GM12878 (cell line): ENCODE measurements around the gene DTL. TPM values are rescaled to one million over a fixed set of nuclear protein-coding genes. Genes with fewer than 3 reads are reported as not detected.

ENCODE experiments used
- ATAC-seq: fragments of 200-7000 bp; cut with Tn5 transposase; 3 replicates; pipeline ENCODE4 v1.9.1; 2020; ENCODE audit warnings: mild to moderate bottlenecking, moderate library complexity
- BruUV-seq: library from RNA; stranded (reverse); fragments of 400-500 nt; replicated peaks from 2 replicates; lab custom pipeline; 2021; lab: Mats Ljungman, UMichigan
- CTCF ChIA-PET: fragments of 300-600 bp; sonication (Branson Sonifier 250); formaldehyde crosslinking; extraction: SDS; loops from one replicate; lab custom pipeline; 2021; ENCODE audit warnings: inconsistent platforms; lab: Yijun Ruan, JAX
- POLR2A ChIA-PET: fragments of 350-600 bp; formaldehyde crosslinking; extraction: SDS; loops from one replicate; lab custom pipeline; 2021; ENCODE audit warnings: inconsistent platforms; lab: Charles Lee
- RAD21 ChIA-PET: fragments of 300-600 bp; sonication (Branson Sonifier 250); formaldehyde crosslinking; loops from one replicate; lab custom pipeline; 2023; ENCODE audit warnings: antibody characterized with exemption; ENCODE audit not compliant: unreplicated experiment; lab: Charles Lee
- SMC1A ChIA-PET: fragments of 300-600 bp; sonication (Branson Sonifier 250); formaldehyde crosslinking; loops from one replicate; lab custom pipeline; 2023; ENCODE audit not compliant: unreplicated experiment, uncharacterized antibody; lab: Charles Lee
- DNase-seq: peaks from one replicate; pipeline ENCODE4 v3.0.0-alpha.2; 2011; ENCODE audit warnings: low read depth, low spot score
- FAIRE-seq: peaks from 3 replicates; lab custom pipeline; 2011; peaks lifted over from hg19 to GRCh38; lab: Jason Lieb, UNC
- H2AFZ ChIP-seq: 2 replicates; pipeline ENCODE4 v1.6.0; 2011; ENCODE audit warnings: low read depth, low read length, control low read depth; ENCODE audit not compliant: control insufficient read depth
- H3K27ac ChIP-seq: 2 replicates; pipeline ENCODE4 v1.5.1; 2011; ENCODE audit warnings: control low read depth; ENCODE audit not compliant: control insufficient read depth, insufficient read depth
- H3K27me3 ChIP-seq, 2 experiments: replicated peaks in 1 of 2; 2 replicates each; pipeline versions ENCODE4 v1.6.0 to v1.6.1; 2011; ENCODE audit warnings: low read length in 1 of 2; ENCODE audit not compliant: control insufficient read depth in 2 of 2, insufficient read depth in 2 of 2
- H3K36me3 ChIP-seq, 2 experiments: 2 replicates each; pipeline ENCODE4 v1.5.1; 2011; ENCODE audit warnings: low read length in 1 of 2; ENCODE audit not compliant: control insufficient read depth in 2 of 2, insufficient read depth in 2 of 2
- H3K4me1 ChIP-seq: 2 replicates; pipeline ENCODE4 v1.6.1; 2011; ENCODE audit warnings: mild to moderate bottlenecking, low read length, moderate library complexity, mixed read lengths; ENCODE audit not compliant: control insufficient read depth, insufficient read depth
- H3K4me2 ChIP-seq: 2 replicates; pipeline ENCODE4 v1.6.0; 2011; ENCODE audit warnings: control low read depth; ENCODE audit not compliant: control insufficient read depth, insufficient read depth
- H3K4me3 ChIP-seq: fragments of 200-600 bp; sonication (generic); 2 replicates; pipeline ENCODE4 v1.5.1; 2016
- H3K79me2 ChIP-seq: 2 replicates; pipeline ENCODE4 v1.6.0; 2011; ENCODE audit warnings: low read length; ENCODE audit not compliant: control insufficient read depth, insufficient read depth
- H3K9ac ChIP-seq: 2 replicates; pipeline ENCODE4 v1.8.0; 2011; ENCODE audit warnings: low read length, control low read depth, mixed read lengths; ENCODE audit not compliant: control insufficient read depth, insufficient read depth
- H3K9me3 ChIP-seq: replicated peaks from 3 replicates; pipeline ENCODE4 v1.5.1; 2011; ENCODE audit warnings: mild to moderate bottlenecking, low read length; ENCODE audit not compliant: control insufficient read depth, insufficient read depth
- H4K20me1 ChIP-seq: 2 replicates; pipeline ENCODE4 v1.6.0; 2011; ENCODE audit not compliant: control insufficient read depth, insufficient read depth
- ASH2L ChIP-seq: fragments of 300-600, 200-600 bp; sonication (generic); IDR thresholded peaks from 2 replicates; pipeline ENCODE4 v1.6.1; 2017; ENCODE audit warnings: low read depth, mild to moderate bottlenecking, borderline replicate concordance
- GABPA ChIP-seq: IDR thresholded peaks from 2 replicates; pipeline ENCODE4 v1.6.1; 2014; ENCODE audit warnings: antibody characterized with exemption, low read depth, mild to moderate bottlenecking, inconsistent platforms
- IKZF1 ChIP-seq: fragments of 450-650 bp; conservative IDR thresholded peaks from 2 replicates; pipeline ENCODE4 v1.6.1; 2017; ENCODE audit warnings: antibody characterized with exemption, mild to moderate bottlenecking
- LARP7 ChIP-seq: fragments of 450-650 bp; IDR thresholded peaks from 2 replicates; pipeline ENCODE4 v1.6.1; 2017; ENCODE audit warnings: mild to moderate bottlenecking
- MAX ChIP-seq: IDR thresholded peaks from 2 replicates; pipeline ENCODE4 v1.6.1; 2012; ENCODE audit warnings: low read depth, low read length, improper control_type of control experiment
- NFXL1 ChIP-seq: fragments of 450-650 bp; IDR thresholded peaks from 2 replicates; pipeline ENCODE4 v1.6.1; 2017; ENCODE audit warnings: antibody characterized with exemption, mild to moderate bottlenecking, borderline replicate concordance
- RAD51 ChIP-seq: fragments of 450-650 bp; IDR thresholded peaks from 2 replicates; pipeline ENCODE4 v1.6.1; 2016; ENCODE audit warnings: moderate library complexity, mild to moderate bottlenecking, inconsistent platforms
- SMAD5 ChIP-seq: IDR thresholded peaks from 2 replicates; pipeline ENCODE4 v1.6.1; 2016; ENCODE audit warnings: antibody characterized with exemption, low read depth
- SMC3 ChIP-seq: IDR thresholded peaks from 2 replicates; pipeline ENCODE4 v1.6.1; 2011; ENCODE audit warnings: low read length, improper control_type of control experiment, borderline replicate concordance
- YBX1 ChIP-seq: fragments of 450-650 bp; IDR thresholded peaks from 2 replicates; pipeline ENCODE4 v1.6.1; 2016; ENCODE audit warnings: antibody characterized with exemption
- WGBS: methylation state at CpG from one replicate; pipeline ENCODE4 v1.1.6; 2016; ENCODE audit warnings: low lambda C conversion rate; ENCODE audit not compliant: insufficient replicate concordance, insufficient coverage; ENCODE audit errors: missing lambda C conversion rate; 5-methylcytosine and 5-hydroxymethylcytosine counted together
- in situ Hi-C: fragments of 300-500 bp; cut with MboI; formaldehyde crosslinking; loops from 9 replicates; pipeline ENCODE4 v1.14.3; 2018; ENCODE audit warnings: mixed read lengths
- intact Hi-C: fragments of 100-400 bp; cut with micrococcal nuclease; formaldehyde crosslinking; loops from one replicate; pipeline ENCODE4 v1.14.2; 2022; ENCODE audit not compliant: unreplicated experiment
- polyA plus RNA-seq, 11 experiments: library from polyadenylated mRNA; depleted of rRNA in 4 of 11; unstranded in 6 of 11; stranded (reverse) in 5 of 11; fragments of >200 nt; fragmentation: Nextera tagmentation in 4 of 11; fragmentation: Illumina TruSeq in 1 of 11; extraction: Ambion mirVana in 4 of 11; extraction: Trizol in 1 of 11; gene quantifications; 1 replicate in 1 of 11; 2 replicates in 10 of 11; pipeline versions ENCODE4 v1.2.1 to v1.2.3, GENCODE V29; 2011 to 2016; ENCODE audit warnings: inconsistent platforms in 2 of 11, missing spikeins in 2 of 11, low read depth in 1 of 11
- total RNA-seq, 4 experiments: library from RNA; depleted of rRNA in 3 of 4; stranded (reverse); fragments of >200 nt in 3 of 4; fragmentation: Illumina TruSeq in 1 of 4; extraction: Trizol in 1 of 4; gene quantifications; 2 replicates each; pipeline versions ENCODE4 v1.2.1 to v1.2.3, GENCODE V29; 2013 to 2021

DTL gene
- total and polyA plus RNA-seq, 10 of the 15 experiments (the other 5 are each of a cell fraction or from before 2014, with no cell fraction given) = 24.1 to 73.4 (median 52.2) TPM

- CTCF ChIA-PET = no interaction called here
- H3K4me1 ChIP-seq = no peaks in the 10 kb centered on the region
- no peak overlapping the region for H3K9ac ChIP-seq
- FAIRE-seq = no peak
- TF ChIP-seq RAD51 = no peak
- TF ChIP-seq MAX = no peak
- 89% methylated on average over 6 of the region's 6 CpGs for WGBS
- H3K27me3 ChIP-seq = no peaks in the 10 kb centered on the region
- H3K9me3 ChIP-seq = no peaks in the 10 kb centered on the region
- H3K27ac ChIP-seq = no peak overlapping the region
- no peaks in the 10 kb centered on the region for H3K79me2 ChIP-seq
- H3K4me2 ChIP-seq = no peak overlapping the region
- H4K20me1 ChIP-seq = no peaks in the 10 kb centered on the region
- POLR2A ChIA-PET = no interaction called here
- BruUV-seq = no TSS peak
- in situ Hi-C loops = no loop called here
- SMC1A ChIA-PET = no interaction called here
- intact Hi-C loops = no loop called here
- RAD21 ChIA-PET = no interaction called here
- no peak for ATAC-seq
- H2AFZ ChIP-seq = no peak overlapping the region
- H3K36me3 ChIP-seq = peaks cover 0 to 2% of the 10 kb centered on the region in 2 experiments; a peak in 2 of 4 replicates
- DNase-seq = no peak
- H3K4me3 ChIP-seq = no peak overlapping the region
These were observed 94.2 kb downstream of the DTL start for GRCh38 chr1:212129781-212130180.

GRCh38 chr1:212132025-212132424, 96.5 kb downstream of the DTL start:
- ChIA-PET RAD21 (no interaction called here), POLR2A (interaction anchor here (1.0 kb wide), 1 partner anchor 27 kb away, joined by 3 read pairs; no protein-coding TSS in a partner anchor), CTCF (interaction anchor here (0.8 to 2.6 kb wide), 5 partner anchors 9 to 324 kb away, joined by 3 to 6 read pairs (median 3); no protein-coding TSS in a partner anchor), SMC1A (interaction anchor here (0.6 to 1.8 kb wide), 4 partner anchors 26 to 135 kb away, joined by 3 to 4 read pairs (median 4); no protein-coding TSS in a partner anchor)
- H3K36me3 ChIP-seq = peaks cover 0 to 2% of the 10 kb centered on the region in 2 experiments; a peak in 2 of 4 replicates
- ATAC-seq (no peak; the same call in 2 of the 3 replicates), DNase-seq (no peak), FAIRE-seq (no peak)
- no peak overlapping the region for H3K27ac ChIP-seq
- no peaks in the 10 kb centered on the region for H3K9me3 ChIP-seq
- no TSS peak for BruUV-seq
- no peak overlapping the region for H2AFZ ChIP-seq
- H3K9ac ChIP-seq = no peak overlapping the region
- in situ Hi-C loops = no loop called here
- 100% methylated on average over 1 of the region's 1 CpG for WGBS
- no peak overlapping the region for H3K4me2 ChIP-seq
- intact Hi-C loops = no loop called here
- H3K27me3 ChIP-seq = no peaks in the 10 kb centered on the region
- no peak for TF ChIP-seq ASH2L
- TF ChIP-seq YBX1 = no peak
- no peak for TF ChIP-seq NFXL1
- TF ChIP-seq SMAD5 = no peak
- TF ChIP-seq GABPA = no peak
- TF ChIP-seq LARP7 = no peak
- no peak for TF ChIP-seq IKZF1
- TF ChIP-seq SMC3 = no peak
- H4K20me1 ChIP-seq = no peaks in the 10 kb centered on the region
- H3K4me1 ChIP-seq = no peaks in the 10 kb centered on the region
- no peaks in the 10 kb centered on the region for H3K79me2 ChIP-seq
- no peak overlapping the region for H3K4me3 ChIP-seq
